A549 (cell line): Measurements from ENCODE around the gene SAP25.

Source experiments
- CBX2 ChIP-seq: fragments of 200-600 bp; sonication (generic); IDR thresholded peaks from 2 replicates; pipeline ENCODE4 v1.6.1; 2016; ENCODE audit warnings: low read depth, mild to moderate bottlenecking, borderline replicate concordance
- CHD2 ChIP-seq: fragments of 150-350 bp; IDR thresholded peaks from 2 replicates; pipeline ENCODE4 v1.6.1; 2014; ENCODE audit warnings: low read length; ENCODE audit not compliant: partially characterized antibody
- EP300 ChIP-seq, 2 experiments: fragments of >200 bp; sonication (Bioruptor Twin); formaldehyde crosslinking; IDR thresholded peaks; 2 replicates in 1 of 2; 3 replicates in 1 of 2; pipeline ENCODE4 v1.6.1; 2016 to 2017
- FOSB ChIP-seq: fragments of 250-450 bp; sonication (Bioruptor Pico); IDR thresholded peaks from 2 replicates; pipeline ENCODE4 v1.5.0; 2020; ENCODE audit warnings: mild to moderate bottlenecking, moderate library complexity
- HOXA7 ChIP-seq: fragments of 250-450 bp; sonication (Bioruptor Pico); IDR thresholded peaks from 2 replicates; pipeline ENCODE4 v1.5.0; 2020; ENCODE audit warnings: mild to moderate bottlenecking, moderate library complexity
- KDM1A ChIP-seq: fragments of 200-600 bp; sonication (generic); IDR thresholded peaks from 2 replicates; pipeline ENCODE4 v1.6.1; 2016; ENCODE audit warnings: low read depth, mild to moderate bottlenecking
- NR3C1 ChIP-seq: fragments of >200 bp; sonication (Bioruptor Twin); formaldehyde crosslinking; IDR thresholded peaks from 3 replicates; pipeline ENCODE4 v1.6.1; 2017
- POLR2A ChIP-seq: IDR thresholded peaks from 2 replicates; pipeline ENCODE4 v1.6.1; 2012; ENCODE audit warnings: mild to moderate bottlenecking, low read length
- RAD21 ChIP-seq, 2 experiments: fragments of >200 bp in 1 of 2; sonication (Bioruptor Twin) in 1 of 2; formaldehyde crosslinking in 1 of 2; IDR thresholded peaks in 1 of 2; conservative IDR thresholded peaks in 1 of 2; 2 replicates in 1 of 2; 3 replicates in 1 of 2; pipeline ENCODE4 v1.6.1; 2012 to 2018; ENCODE audit warnings: inconsistent platforms in 1 of 2
- TFCP2L1 ChIP-seq: fragments of 250-450 bp; sonication (Bioruptor Pico); IDR thresholded peaks from 2 replicates; pipeline ENCODE4 v1.5.0; 2021; ENCODE audit warnings: mild to moderate bottlenecking
- TF ChIP-seq, protein P1 (sequence below): fragments of 200-600 bp; sonication (generic); IDR thresholded peaks from 2 replicates; pipeline ENCODE4 v1.6.1; 2016; ENCODE audit warnings: antibody characterized with exemption, mild to moderate bottlenecking, moderate library complexity
- TF ChIP-seq, protein P2 (sequence below): fragments of 250-450 bp; sonication (Bioruptor Pico); IDR thresholded peaks from 2 replicates; pipeline ENCODE4 v1.5.0; 2021; ENCODE audit warnings: mild to moderate bottlenecking, moderate library complexity, borderline replicate concordance
- TF ChIP-seq, protein P3 (sequence below): fragments of >200 bp; sonication (Bioruptor Twin); formaldehyde crosslinking; IDR thresholded peaks from 3 replicates; pipeline ENCODE4 v1.5.1; 2016
- TF ChIP-seq, protein P4 (sequence below): IDR thresholded peaks from 2 replicates; pipeline ENCODE4 v1.6.1; 2012

DNA sequence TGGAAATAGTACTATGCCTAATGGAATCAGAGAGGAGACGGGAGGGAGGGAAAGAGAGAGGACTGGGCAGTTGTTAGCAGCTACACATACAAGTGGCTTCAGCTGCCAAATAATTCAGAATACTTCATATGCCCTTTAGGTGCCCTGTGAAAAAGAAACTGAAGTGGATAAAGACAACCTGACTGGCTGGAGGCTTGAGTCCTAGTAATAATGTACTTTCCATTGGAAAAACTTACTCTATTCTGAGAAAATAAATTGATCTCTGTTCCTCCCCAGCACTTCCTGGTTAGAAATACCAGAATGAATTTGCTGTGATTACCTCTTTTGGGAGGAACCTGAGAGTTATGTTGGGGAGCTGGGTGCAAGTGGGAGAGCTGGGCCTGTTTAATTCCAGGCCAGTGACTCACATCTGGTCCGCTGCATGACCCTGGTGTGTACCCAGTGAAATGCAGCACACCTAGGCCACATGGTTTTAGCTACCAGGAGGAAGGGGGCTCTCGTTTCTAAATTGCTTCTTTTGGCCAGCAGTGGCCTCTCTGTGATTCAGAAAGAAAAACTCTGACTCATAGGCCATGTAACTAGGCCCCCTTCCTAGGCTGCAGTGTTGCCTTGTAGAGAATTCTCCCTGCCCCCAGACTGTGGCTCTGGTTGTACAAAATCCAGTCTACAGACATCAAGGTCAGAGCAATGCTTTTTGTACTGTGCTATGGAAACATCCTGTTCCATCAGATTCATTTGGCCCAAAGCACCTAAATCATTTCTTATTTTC lies 28.2 kb downstream of the SAP25 start:
- TF ChIP-seq, protein P1, sequence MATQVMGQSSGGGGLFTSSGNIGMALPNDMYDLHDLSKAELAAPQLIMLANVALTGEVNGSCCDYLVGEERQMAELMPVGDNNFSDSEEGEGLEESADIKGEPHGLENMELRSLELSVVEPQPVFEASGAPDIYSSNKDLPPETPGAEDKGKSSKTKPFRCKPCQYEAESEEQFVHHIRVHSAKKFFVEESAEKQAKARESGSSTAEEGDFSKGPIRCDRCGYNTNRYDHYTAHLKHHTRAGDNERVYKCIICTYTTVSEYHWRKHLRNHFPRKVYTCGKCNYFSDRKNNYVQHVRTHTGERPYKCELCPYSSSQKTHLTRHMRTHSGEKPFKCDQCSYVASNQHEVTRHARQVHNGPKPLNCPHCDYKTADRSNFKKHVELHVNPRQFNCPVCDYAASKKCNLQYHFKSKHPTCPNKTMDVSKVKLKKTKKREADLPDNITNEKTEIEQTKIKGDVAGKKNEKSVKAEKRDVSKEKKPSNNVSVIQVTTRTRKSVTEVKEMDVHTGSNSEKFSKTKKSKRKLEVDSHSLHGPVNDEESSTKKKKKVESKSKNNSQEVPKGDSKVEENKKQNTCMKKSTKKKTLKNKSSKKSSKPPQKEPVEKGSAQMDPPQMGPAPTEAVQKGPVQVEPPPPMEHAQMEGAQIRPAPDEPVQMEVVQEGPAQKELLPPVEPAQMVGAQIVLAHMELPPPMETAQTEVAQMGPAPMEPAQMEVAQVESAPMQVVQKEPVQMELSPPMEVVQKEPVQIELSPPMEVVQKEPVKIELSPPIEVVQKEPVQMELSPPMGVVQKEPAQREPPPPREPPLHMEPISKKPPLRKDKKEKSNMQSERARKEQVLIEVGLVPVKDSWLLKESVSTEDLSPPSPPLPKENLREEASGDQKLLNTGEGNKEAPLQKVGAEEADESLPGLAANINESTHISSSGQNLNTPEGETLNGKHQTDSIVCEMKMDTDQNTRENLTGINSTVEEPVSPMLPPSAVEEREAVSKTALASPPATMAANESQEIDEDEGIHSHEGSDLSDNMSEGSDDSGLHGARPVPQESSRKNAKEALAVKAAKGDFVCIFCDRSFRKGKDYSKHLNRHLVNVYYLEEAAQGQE, result no peak
- TF ChIP-seq, protein P2, sequence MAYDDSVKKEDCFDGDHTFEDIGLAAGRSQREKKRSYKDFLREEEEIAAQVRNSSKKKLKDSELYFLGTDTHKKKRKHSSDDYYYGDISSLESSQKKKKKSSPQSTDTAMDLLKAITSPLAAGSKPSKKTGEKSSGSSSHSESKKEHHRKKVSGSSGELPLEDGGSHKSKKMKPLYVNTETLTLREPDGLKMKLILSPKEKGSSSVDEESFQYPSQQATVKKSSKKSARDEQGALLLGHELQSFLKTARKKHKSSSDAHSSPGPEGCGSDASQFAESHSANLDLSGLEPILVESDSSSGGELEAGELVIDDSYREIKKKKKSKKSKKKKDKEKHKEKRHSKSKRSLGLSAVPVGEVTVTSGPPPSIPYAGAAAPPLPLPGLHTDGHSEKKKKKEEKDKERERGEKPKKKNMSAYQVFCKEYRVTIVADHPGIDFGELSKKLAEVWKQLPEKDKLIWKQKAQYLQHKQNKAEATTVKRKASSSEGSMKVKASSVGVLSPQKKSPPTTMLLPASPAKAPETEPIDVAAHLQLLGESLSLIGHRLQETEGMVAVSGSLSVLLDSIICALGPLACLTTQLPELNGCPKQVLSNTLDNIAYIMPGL (CRISPR knock-in tag), result no peak
- TF ChIP-seq, protein P3, sequence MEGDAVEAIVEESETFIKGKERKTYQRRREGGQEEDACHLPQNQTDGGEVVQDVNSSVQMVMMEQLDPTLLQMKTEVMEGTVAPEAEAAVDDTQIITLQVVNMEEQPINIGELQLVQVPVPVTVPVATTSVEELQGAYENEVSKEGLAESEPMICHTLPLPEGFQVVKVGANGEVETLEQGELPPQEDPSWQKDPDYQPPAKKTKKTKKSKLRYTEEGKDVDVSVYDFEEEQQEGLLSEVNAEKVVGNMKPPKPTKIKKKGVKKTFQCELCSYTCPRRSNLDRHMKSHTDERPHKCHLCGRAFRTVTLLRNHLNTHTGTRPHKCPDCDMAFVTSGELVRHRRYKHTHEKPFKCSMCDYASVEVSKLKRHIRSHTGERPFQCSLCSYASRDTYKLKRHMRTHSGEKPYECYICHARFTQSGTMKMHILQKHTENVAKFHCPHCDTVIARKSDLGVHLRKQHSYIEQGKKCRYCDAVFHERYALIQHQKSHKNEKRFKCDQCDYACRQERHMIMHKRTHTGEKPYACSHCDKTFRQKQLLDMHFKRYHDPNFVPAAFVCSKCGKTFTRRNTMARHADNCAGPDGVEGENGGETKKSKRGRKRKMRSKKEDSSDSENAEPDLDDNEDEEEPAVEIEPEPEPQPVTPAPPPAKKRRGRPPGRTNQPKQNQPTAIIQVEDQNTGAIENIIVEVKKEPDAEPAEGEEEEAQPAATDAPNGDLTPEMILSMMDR, result peak; percentile 15; the same call in 1 of the 3 replicates
- TF ChIP-seq POLR2A, result no peak
- TF ChIP-seq, protein P4, sequence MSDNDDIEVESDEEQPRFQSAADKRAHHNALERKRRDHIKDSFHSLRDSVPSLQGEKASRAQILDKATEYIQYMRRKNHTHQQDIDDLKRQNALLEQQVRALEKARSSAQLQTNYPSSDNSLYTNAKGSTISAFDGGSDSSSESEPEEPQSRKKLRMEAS, result peak; percentile 94
- no peak for TF ChIP-seq FOSB (CRISPR knock-in tag)
- no peak for TF ChIP-seq KDM1A
- peak in 1 of 2 experiments; percentile 32; a peak in 2 of 5 replicates for TF ChIP-seq RAD21 (conservative IDR thresholded peaks at IDR 0.05 in 1 of 2, IDR thresholded peaks at IDR 0.05 in 1 of 2)
- TF ChIP-seq TFCP2L1, result no peak
- no peak for TF ChIP-seq NR3C1
- TF ChIP-seq EP300 (IDR thresholded peaks at IDR 0.05), result peak in 1 of 2 experiments; percentile 53; a peak in 1 of 5 replicates
- no peak for TF ChIP-seq CHD2
- no peak for TF ChIP-seq HOXA7
- TF ChIP-seq CBX2, result no peak
